Stimulated activated CD4-positive, alpha-beta T cell treated with anti-CD3 and anti-CD28 coated beads, Interleukin-12 subunit alpha, Interleukin-12 subunit beta, amount 100 ng/mL, for 4 hours (primary cell): ENCODE results near the gene CLSTN1.
A peak's percentile ranks its signal among the peaks of the same experiment; 100 is the strongest.

Experiments
- DNase-seq: peaks from one replicate; pipeline ENCODE4 v3.0.0-alpha.2; 2020

Gene CLSTN1

GRCh38 chr1:9710037-9710436 is 113.7 kb downstream of the CLSTN1 start:
- DNase-seq = no peak

DNA sequence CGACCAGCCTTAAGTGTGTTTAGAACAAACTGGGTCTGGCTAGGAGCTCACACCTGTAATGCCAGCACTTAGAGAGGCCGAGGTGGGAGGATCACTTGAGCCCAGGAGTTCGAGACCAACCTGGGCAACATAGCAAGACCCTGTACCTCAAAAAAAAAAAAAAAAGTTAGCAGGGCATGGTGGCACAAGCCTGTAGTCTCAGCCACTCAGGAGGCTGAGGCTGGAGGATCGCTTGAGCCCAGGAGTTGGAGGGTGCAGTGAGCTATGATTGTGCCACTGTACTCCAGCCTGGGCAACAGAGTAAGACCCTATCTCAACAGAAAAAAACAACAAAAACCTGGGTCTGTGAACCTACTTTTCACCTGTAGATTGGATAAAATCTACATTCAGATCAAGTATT is 117.6 kb downstream of the CLSTN1 start:
- no peak for DNase-seq

DNA sequence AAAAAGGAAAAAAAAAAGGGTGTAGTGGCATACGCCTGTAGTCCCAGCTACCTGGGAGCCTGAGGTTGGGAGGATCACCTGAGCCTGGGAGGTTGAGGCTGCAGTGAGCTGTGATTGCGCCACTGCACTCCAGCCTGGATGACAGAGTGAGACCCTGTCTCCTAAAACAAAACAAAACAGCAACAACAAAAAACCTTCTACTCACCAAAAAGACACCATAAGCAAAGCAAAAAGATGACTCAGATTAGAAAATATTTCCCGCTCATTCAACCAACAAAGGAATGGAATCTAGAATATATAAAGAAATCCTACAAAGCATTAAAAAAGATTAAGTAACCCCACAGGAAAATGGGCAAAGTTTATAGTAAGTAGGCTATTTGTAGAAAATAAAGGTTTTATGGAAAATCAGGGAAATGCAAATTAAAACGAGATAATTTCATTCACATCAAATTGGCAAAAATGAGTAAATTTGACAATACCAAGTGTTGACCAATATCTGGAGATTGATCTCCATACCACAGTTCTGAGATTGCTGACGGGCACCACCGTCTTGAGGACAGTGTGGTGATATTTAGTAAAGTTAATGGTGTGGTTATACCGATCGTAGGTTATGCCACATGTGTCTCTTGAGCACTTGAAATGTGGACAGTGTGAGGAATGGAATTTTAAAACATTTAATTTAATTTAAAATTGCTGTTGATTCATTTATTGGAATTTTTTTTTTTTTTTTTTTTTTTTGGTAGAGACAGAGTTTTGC is 118.2 kb downstream of the CLSTN1 start:
- no peak for DNase-seq

DNA sequence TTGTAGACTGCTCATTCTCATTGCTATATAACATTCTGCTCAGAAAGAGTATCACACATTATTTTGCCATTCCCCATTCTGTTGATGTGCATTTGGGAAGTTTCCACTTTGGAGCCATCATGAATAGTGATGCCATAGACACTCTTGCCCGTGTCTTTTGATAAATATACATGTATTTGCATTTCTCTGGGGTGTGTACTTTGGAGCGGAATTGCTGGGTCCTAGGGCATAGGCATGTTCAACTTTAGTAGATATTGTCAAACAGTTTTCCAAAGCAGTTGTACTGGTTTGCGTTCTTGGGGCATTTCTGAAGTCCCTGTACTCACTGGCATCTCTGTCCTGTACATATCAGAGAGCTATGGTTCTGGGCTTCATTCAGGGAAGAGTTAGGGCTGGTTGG is 120.1 kb downstream of the CLSTN1 start:
- DNase-seq = no peak

DNA sequence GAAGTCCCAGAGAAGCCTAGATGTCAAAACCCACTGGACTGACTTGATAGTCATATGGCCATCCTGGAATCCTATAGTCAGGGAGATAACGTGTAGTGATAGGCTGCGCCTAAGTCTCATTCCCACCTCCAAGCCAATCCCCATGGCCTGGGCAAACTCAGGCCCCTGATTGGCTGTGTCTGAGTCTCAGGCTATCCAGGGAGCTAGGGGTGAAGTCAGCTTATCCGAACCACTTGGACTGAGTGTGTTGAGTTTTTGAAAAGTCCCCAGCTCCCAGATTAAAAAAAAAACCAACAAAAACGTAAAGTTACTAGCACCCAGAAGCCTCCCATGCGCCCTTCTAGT is 120.6 kb downstream of the CLSTN1 start:
- DNase-seq = no peak

GRCh38 chr1:9701665-9702064 is 122.1 kb downstream of the CLSTN1 start:
- DNase-seq = no peak

DNA sequence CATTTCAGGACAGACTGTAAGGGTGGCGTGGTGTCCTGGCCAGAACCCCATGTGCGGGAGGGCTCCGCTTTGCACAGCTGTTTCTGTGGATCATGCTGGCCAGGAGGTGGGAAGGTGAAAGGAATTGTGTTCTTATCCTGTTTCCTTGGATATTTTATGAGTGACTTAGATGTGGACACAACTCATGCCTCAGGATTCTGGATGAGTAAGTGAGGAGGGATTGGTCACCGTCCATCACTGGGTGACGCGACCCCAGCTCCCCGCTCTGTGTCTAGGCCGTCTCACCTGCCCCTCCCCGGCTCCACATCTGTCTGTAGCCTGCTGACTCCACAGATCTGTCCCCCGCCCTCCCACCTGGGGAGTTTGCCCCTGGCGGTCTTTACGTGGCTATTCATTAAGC is 123.4 kb downstream of the CLSTN1 start:
- DNase-seq = no peak

DNA sequence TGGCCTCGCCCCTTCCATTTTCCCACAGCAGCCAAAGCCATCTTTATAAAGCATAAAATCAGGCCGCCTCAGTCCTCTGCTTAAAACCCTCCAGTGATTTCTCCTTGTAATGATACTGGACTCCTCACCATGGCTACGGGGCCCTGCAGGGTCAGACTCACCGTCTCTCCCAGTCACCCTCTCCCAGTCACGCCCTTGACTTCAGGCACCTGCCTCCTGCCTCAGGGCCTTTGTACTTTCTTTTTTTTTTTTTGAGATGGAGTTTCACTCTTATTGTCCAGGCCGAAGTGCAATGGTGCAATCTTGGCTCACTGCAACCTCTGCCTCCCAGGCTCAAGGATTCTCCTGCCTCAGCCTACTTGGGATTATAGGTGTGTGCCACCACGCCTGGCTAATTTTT is 124.4 kb downstream of the CLSTN1 start:
- no peak for DNase-seq

DNA sequence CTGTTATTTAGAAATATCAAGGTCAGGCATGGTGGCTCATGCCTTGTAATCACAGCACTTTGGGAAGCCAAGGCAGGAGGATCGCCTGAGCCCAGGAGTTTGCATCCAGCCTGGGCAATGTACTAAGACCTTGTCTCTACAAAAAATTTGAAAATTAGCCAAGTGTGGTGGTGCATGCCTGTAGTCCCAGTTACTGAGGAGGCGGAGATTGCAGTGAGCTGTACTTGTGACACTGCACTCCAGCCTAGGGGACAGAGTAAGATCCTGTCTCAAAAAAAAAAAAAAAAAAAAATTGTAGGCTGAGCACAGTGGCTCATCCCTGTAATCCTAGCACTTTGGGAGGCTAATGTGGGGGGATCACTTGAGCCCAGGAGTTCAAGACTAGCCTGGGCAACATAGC is 127.0 kb downstream of the CLSTN1 start:
- no peak for DNase-seq

DNA sequence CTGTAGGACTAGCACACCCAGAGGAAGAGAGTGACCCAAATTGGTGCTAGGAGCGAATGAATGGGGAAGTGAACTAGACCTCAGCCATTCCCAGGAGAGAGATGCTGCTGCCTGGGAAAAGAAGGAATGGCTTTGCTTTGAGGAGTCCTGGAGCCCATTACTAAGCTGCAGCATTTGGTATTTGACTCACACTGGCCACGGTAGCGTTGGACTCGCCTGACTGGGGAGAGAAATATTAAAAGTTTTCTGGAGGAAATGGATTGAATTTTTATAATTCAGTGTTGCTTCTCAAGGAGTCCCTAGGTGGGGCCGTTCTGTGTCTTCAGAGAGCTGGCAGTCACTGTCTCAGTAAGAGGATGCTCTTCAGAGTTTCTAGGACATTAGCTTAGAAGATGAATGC is 132.1 kb downstream of the CLSTN1 start:
- DNase-seq = no peak

DNA sequence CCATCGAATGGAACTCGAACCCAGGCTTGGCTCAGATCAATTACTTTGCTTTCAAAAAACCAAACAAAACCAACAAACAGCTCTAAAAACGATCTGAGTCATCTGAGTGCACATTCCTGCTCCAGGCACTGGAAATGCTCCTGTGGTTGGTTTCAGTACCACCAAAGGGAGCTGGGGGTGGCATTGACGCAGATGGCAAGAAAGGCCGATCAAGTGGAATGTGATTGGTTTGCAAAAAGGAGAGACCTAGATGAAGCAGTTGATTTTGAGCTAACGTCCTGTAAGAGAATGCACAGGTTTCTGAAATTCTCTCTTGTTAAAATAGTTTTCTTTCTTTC is 132.7 kb downstream of the CLSTN1 start:
- DNase-seq = no peak

DNA sequence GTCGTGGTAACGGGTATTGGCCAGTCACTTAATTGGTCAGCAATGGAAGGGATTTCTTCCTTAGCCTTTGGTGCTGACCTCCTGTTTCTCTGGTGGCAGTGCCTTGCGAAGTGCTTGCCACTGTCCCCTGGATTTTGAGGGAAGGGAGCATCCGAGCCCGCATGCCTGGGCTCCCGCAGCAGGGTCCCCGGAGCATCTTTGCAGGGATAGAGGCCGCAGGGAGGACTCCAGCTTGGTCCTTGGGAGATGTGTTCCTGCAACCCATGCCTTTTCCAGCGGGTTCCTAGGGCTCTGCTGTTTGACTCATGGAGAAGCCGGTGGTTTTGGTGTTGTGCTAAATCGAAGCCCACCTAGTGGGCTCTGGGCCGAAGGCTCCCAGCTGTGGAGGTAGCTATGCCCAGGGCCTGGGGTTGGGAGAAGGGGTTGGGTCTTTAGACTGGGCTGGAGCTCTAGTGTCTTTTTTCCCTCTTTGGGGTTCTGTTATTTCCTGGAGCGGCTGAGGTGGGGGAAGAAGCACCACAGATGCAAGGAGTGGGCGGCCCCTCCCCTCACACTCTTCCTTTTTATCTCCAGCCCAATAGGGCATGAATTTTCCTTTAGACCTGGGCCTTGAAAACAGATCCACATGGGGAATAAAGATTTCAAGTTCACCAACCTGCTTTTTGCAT is 133.2 kb downstream of the CLSTN1 start:
- DNase-seq = no peak

DNA sequence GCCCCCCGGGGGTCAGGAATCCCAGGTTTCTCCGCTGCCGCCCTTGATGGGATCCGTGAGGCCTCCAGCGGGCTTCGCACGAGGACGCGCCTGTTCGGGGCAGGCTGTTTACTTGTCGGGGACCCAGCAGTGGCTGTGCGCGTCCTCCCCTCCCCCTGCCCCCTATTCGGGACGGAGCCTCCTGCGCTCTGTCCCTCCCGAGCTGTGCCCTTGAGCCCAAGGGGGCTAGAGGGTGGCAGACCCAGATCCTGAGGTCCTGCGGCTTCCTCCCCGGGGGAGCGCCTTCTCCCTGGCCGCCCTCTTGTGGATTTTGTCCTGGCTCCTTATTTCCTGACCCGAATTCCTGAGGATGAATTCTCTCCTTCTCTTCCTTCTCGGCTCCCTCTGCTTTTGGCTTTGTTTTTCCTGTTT is 133.8 kb downstream of the CLSTN1 start:
- no peak for DNase-seq

DNA sequence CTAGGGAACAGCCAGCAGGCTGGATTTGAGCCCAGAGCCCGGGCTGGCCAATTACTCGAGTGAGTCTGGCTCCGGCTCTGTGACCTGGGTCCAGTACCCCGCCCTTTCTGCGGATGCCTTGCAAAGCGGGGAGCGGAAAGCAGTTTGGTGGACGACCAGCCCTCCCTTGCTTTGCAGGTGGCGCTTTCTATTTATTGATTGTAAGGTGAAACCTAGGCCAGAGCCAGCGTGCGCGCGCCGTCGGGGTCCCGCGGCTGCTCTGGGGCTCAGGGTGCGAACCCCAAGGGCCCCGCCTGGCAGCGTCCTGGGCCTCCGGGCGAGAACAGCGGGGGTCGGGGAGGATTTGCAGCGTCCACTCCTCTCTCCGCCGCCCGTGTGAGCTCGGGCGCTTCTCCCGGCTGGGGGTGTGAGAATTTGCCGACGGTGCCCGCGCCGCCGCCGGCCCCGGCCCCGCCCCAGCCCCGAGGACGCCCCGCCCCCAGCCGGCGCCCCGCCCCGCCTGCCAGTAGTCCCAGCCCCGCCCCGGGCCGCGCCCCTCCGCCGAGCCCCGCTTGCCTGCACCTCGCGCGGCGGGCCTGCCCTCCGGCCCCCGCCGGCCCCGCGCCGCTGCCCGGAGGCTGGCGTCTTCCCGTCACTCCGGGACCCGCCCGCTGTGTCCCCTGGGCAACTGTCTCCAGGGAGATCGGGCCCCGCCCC is 134.6 kb downstream of the CLSTN1 start:
- peak; percentile 86 for DNase-seq

- DNase-seq = no peak
Observed at GRCh38 chr1:9688599-9688998, 135.2 kb downstream of the CLSTN1 start.

DNA sequence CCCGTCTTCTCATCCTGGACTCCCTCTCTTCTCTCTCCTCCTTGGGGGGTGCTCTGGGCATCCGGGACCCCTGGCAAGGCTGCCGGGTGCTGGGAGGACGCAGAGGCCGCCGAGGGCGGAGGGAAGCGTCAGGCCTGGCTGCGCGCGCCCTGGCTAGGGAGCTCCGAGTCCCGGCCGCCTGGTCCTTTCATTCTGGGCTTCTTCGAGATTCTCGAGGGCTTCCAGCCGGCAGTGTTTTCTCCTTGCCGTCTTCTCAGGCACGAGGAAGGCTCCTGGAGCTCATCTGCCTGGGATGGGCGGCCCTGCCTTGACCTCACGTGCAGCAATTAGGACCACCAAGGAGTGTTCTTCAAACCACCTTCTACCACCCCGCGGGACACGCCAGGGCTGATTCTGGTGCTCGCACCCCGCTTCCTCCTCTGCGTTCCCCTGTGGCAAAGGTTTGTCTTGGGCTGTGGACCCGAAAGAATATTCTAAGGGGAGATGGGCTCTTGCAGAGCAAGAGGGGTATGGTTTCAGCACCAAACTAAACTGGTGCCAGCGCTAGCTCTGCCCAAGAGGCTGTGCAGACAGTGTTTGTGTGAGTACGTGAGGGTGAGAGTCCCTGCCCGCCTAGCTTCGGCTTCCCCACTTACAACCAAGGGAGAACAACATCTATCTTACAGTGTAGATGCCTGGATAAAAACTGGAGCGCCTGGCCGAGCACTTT is 135.7 kb downstream of the CLSTN1 start:
- DNase-seq = no peak

DNA sequence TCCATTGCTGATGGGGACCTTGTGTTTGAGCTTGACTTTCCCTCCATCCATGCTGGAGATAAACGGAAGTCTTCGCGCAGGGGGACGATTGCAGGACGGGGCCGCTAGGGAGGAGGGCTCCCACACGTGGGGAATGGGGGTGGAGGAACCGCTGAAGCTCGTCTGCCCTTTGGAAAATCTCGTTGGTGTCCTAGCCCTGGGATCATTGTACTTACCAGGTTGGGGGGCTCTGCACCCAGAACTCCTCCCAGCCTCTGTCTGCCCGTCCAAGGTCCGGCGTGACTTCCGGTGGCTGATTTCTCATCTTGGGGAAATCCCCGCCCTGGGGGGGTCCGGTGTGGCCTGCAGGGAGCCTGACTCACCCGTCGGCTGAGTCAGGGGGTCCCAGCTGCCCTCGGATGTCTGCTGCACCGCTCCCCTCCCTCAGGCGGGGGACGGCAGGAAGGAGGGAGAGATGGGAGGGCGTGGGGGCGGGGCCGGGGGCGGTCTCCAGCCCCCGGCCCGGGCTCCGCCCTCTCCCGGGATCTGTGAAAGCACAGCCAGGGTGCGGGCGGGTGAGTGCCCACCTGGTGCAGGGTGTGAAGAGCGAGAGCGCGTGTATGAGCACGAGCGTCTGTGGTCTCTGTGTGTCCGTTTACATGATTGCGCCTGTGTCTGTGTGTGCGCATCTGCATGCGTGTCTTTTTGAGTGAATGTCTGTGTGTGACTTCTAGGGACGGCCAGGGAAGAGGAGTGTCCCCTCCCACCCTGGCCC is 136.5 kb downstream of the CLSTN1 start:
- peak; percentile 59 for DNase-seq

DNA sequence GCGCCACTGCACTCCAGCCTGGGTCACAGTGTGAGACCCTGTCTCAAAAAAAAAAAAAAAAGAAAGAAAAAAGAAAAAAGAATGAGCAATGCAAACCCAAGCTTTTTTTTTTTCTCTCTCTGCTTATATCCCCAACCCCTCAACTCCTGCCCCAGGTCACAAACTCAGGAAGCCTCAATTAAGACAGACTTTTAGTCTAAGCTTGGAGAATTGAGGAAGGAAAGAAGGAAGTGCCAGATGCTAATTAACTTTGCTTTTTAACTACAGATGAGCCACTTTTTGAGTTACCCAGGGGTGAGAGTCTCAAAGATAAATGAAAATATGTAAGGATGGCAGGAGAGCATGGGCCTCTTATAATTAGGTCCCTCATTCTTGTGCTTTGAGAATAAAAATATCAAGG is 139.0 kb downstream of the CLSTN1 start:
- no peak for DNase-seq

- DNase-seq = no peak
Observed at GRCh38 chr1:9680828-9681227, 142.9 kb downstream of the CLSTN1 start.

- no peak for DNase-seq
Observed at GRCh38 chr1:9680091-9680490, 143.7 kb downstream of the CLSTN1 start.
